Prostate gland (tissue), 2 donors: ENCODE measurements around the gene ARMC9. TPM values are rescaled to one million over a fixed set of nuclear protein-coding genes. Genes with fewer than 3 reads are reported as not detected.

ENCODE experiments used
- DNase-seq: peaks from one replicate; pipeline ENCODE4 v3.0.0-alpha.2; 2019; ENCODE audit warnings: low spot score
- H3K27ac ChIP-seq, 2 donors: fragments of 200-600 bp; sonication (generic); 2 replicates each; pipeline ENCODE4 v1.5.1; 2017 to 2019
- H3K27me3 ChIP-seq: fragments of 200-600 bp; sonication (generic); replicated peaks from 2 replicates; pipeline ENCODE4 v1.5.1; 2019; ENCODE audit not compliant: insufficient read depth
- H3K36me3 ChIP-seq, 2 donors: fragments of 200-600 bp; sonication (generic); 1 replicate in 1 of 2; 2 replicates in 1 of 2; pipeline versions ENCODE4 v1.5.1 to v1.8.1; 2017 to 2019
- H3K4me1 ChIP-seq: fragments of 200-600 bp; sonication (generic); replicated peaks from 2 replicates; pipeline ENCODE4 v1.5.1; 2019
- H3K4me3 ChIP-seq, 2 donors: fragments of 200-600 bp; sonication (generic); 2 replicates each; pipeline ENCODE4 v1.5.1; 2017 to 2019
- H3K9me3 ChIP-seq: fragments of 200-600 bp; sonication (generic); 2 replicates; pipeline ENCODE4 v1.5.1; 2017
- CTCF ChIP-seq, 4 experiments: fragments of 200-600 bp in 2 of 4; fragments of 450-650 bp in 2 of 4; sonication (generic) in 2 of 4; IDR thresholded peaks; 1 replicate in 3 of 4; 2 replicates in 1 of 4; pipeline ENCODE4 v1.5.1; 2016 to 2019; ENCODE audit warnings: antibody characterized with exemption in 4 of 4, mild to moderate bottlenecking in 2 of 4, moderate library complexity in 2 of 4
- POLR2A ChIP-seq: fragments of 450-650 bp; IDR thresholded peaks from one replicate; pipeline ENCODE4 v1.6.1; 2016; ENCODE audit warnings: antibody characterized with exemption, mild to moderate bottlenecking
- POLR2AphosphoS5 ChIP-seq: sonication (generic); formaldehyde crosslinking; IDR thresholded peaks from one replicate; pipeline ENCODE4 v1.6.1; 2017; ENCODE audit warnings: antibody characterized with exemption
- WGBS: methylation state at CpG from one replicate; pipeline ENCODE4 v1.1.5; 2018; 5-methylcytosine and 5-hydroxymethylcytosine counted together
- intact Hi-C: fragments of 100-400 bp; cut with DNase I; formaldehyde crosslinking; loops from one replicate; pipeline ENCODE4 v1.14.2; 2022
- microRNA-seq: library from miRNA; unstranded; fragments of <30 nt; microRNA quantifications from one replicate; pipeline ENCODE4, GENCODE V29; 2016
- small RNA-seq, 2 donors: library from RNA; depleted of rRNA; stranded (forward); fragments of <200 nt; gene quantifications; one replicate each; pipeline ENCODE3, GENCODE V24; 2016
- total RNA-seq, 2 donors: library from RNA; depleted of rRNA; stranded (reverse); fragments of >200 nt; gene quantifications; one replicate each; pipeline ENCODE4 v1.1.0, GENCODE V29; 2016

ARMC9 gene
- total RNA-seq, 2 donors from 2014 or later = 11.3 to 40.0 TPM

GRCh38 chr2:231421051-231421580 lies 222.7 kb downstream of the ARMC9 start:
- Histone ChIP-seq H3K4me1 (no peaks in the 10 kb centered on the region), H3K4me3 (no peak overlapping the region), H3K27ac (no peak overlapping the region), H3K27me3 (no peaks in the 10 kb centered on the region), H3K9me3 (no peaks in the 10 kb centered on the region), H3K36me3 (no peaks in the 10 kb centered on the region)
- intact Hi-C loops = no loop called here
- 64% methylated on average over 9 of the region's 9 CpGs for WGBS
- TF ChIP-seq POLR2A = no peak
- TF ChIP-seq CTCF (IDR thresholded peaks at IDR 0.05) = no peak
- no peak for TF ChIP-seq POLR2AphosphoS5
- no peak for DNase-seq

- no peaks in the 10 kb centered on the region for H3K36me3 ChIP-seq
- H3K9me3 ChIP-seq = no peaks in the 10 kb centered on the region
- H3K4me3 ChIP-seq = no peak overlapping the region
- intact Hi-C loops = no loop called here
- H3K27ac ChIP-seq = no peak overlapping the region
- no peaks in the 10 kb centered on the region for H3K4me1 ChIP-seq
- WGBS = 89% methylated on average over 2 of the region's 2 CpGs
- TF ChIP-seq POLR2A (no peak), CTCF (IDR thresholded peaks at IDR 0.05) (no peak), POLR2AphosphoS5 (no peak)
- DNase-seq = no peak
- no peaks in the 10 kb centered on the region for H3K27me3 ChIP-seq
These were observed 223.6 kb downstream of the ARMC9 start for GRCh38 chr2:231422056-231422455.

- intact Hi-C loops = no loop called here
- no peak overlapping the region for H3K27ac ChIP-seq
- no peaks in the 10 kb centered on the region for H3K9me3 ChIP-seq
- TF ChIP-seq CTCF (IDR thresholded peaks at IDR 0.05) (no peak), POLR2AphosphoS5 (no peak), POLR2A (no peak)
- H3K4me1 ChIP-seq = no peaks in the 10 kb centered on the region
- WGBS = 92% methylated on average over 10 of the region's 10 CpGs
- H3K36me3 ChIP-seq = no peaks in the 10 kb centered on the region
- DNase-seq = no peak
- no peaks in the 10 kb centered on the region for H3K27me3 ChIP-seq
- no peak overlapping the region for H3K4me3 ChIP-seq
These were observed 224.7 kb downstream of the ARMC9 start for GRCh38 chr2:231423176-231423575.

Small RNA genes lying within 50 kb of the gene (microRNA-seq; reads per million reads assigned to microRNA genes)
- gene MIR4777 = not detected

Small RNA genes lying within 50 kb of the gene (small RNA-seq; reads per million reads assigned to genes)
- gene AC018738.1 (0 reads per million in 2 donors), gene MIR4777 (0 reads per million in 2 donors)

Other genes with a start within 250 kb of the ARMC9 start
- 1 to 10 TPM in 1 of 2 donors, not detected in 1; 1.8 TPM for gene SPATA3, start 202.5 kb upstream of the ARMC9 start, total RNA-seq
- 10 to 100 TPM in 1 of 2 donors, 1 to 10 TPM in 1; 7.2 to 13.0 TPM for gene C2orf72, start 161.1 kb upstream of the ARMC9 start, total RNA-seq
- gene PSMD1, start 141.8 kb upstream of the ARMC9 start, total RNA-seq = 10 to 100 TPM; 47.1 to 73.1 TPM
- gene HTR2B, start 73.6 kb upstream of the ARMC9 start, total RNA-seq = not detected
- gene B3GNT7, start 197.1 kb downstream of the ARMC9 start, total RNA-seq = 1 to 10 TPM; 2.1 to 7.4 TPM